NK-92 (cell line): ENCODE results near the gene MUC13.

Source experiments
- DNase-seq: peaks from one replicate; lab custom pipeline; 2025; ENCODE audit not compliant: unreplicated experiment; lab: John Stamatoyannopoulos, UW

The MUC13 gene

DNA sequence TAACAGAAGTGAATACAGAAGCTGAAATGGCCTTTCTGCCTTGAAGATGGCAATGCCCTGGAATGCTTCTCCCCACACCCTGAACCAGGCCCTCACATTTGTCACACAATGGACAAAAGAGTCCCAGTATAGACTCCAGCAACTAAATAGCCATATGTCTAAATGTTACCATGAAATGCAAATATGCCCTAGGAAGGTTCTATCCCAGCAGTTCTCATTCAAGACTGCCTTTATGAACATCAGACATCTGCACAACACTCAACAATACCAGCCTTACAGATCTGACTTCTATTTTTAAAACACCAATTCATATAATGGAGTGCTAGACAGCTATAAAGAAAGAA is 55.2 kb downstream of the MUC13 start:
- DNase-seq = no peak

DNA sequence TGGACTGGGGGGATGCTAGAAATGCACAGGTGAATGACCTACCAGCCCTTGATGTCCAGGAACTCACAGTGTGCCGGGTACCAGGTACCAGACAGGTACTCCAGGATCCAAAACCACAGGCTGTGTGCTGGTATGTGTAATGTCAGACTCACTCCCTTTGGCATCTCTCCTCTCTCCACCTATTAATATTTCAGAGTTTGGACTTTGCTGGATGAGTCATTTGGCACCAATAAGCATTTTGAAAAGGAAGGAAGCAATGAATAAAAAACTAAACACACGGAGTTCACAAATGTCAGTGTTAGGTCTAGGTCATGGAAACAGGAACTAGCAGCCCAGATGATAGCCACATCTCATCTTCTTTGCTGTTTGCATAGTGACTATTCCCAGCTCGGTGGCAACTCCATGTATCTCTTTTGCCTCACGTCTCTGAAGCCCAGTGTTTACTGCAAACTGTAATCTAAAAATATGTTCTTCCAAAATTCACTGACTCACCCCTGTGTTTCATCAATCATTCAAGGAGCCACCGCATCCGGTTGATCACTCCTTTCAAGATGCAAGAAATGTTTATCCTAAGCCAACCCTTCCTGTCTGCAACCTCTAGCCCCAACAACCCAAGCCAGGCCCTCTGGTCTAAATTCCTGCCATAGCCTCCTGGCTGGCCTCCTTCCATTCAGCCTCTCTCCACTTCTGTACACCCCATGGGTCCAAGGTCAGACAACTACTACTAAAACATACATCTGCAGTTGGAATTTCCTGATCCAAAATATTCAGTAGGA is 55.8 kb downstream of the MUC13 start:
- no peak for DNase-seq

DNA sequence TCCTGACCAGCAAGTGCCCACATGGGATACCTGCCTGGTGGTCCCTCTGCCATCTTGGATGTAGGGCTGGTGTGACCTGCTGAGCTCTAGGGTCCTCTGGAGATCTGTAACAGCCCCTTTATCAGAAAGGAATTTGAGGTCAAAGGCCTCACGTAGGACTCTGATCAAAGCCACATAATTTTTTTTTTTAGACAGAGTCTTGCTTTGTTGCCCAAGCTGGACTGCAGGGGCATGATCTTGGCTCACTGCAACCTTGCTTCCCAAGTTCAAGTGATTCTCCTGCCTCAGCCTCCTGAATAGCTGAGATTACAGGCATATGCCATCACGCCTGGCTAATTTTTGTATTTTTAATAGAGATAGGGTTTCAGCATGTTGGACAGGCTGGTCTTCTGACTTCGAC is 56.9 kb downstream of the MUC13 start:
- DNase-seq = no peak

DNA sequence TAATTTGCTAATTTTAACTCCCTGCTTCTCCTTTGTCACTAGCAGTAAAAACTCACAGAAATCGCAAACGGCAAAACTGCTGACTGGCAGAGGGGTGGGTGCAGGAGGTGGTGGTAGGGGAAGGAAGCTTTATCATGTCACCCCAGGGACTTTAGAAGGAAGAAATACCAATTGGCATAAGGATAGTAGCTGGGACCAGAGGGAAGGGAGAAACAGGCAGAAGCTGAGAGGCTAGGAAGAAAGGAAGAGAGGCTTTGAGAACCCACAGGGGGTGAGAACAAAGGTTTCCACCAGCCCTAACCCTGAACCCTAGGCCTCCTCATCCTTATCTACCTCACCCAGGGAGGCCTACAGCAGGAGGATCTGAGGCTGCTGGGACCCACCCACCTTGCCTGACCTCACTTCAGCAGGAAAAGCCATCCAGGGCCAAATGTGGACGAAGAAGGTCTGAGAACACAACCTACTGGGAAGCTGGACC is 58.1 kb downstream of the MUC13 start:
- DNase-seq = no peak

DNA sequence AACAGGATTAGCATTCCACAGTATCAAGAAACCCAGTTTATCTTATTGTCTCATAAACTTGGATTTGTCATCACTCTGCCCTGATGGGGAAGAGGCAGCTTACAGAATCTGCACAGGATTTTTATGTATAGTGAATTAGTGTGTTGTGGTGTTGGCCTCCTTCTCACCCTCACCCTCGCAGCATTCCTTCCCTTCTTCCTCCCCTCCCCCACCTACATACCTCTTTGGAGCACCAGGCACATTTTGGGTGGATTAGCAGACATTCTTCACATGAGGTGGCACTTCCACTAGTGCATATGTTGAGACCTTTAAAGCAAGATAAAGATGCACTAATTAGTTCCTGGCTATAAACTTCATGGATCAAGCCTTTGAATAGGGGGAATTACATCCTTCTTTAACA is 61.3 kb downstream of the MUC13 start:
- no peak for DNase-seq

DNA sequence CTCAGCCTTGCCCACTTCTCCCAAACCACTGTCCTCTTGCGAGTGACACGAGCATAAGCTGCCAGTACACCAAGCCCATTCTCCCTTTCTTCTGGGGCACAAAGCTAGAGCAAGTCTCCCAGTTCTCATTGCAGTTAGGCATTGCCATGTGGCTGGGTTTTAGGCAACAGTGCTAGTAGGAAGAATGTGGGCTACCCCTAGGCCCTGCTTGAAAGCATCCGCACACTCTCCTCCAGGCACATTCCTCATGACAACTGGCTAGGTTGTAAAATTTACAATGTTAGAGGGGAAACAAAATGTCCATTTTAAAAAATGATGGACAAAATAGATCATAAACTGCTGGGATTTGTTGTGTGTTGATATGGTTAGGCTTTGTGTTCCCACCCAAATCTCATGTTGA is 67.0 kb downstream of the MUC13 start:
- DNase-seq = no peak

DNA sequence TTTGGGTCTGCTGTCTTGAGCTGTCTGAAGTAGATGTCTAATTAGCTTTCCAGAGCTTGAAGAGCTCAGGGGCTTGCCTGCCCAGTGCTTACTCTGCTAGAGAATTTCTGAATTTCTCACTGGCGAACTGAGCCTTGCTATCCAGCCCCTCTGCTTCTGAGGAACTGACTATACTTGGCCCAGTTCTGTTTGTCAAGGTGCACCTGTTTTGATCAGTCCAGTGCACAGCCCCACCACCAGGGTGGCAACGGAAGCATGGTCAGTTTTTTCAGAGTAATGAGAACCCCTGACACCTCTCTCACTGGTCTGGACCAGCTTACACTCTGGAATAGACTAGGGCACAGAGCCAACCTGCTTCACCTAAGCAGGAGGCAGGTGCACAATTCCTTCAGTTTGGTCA is 72.5 kb downstream of the MUC13 start:
- DNase-seq = no peak

DNA sequence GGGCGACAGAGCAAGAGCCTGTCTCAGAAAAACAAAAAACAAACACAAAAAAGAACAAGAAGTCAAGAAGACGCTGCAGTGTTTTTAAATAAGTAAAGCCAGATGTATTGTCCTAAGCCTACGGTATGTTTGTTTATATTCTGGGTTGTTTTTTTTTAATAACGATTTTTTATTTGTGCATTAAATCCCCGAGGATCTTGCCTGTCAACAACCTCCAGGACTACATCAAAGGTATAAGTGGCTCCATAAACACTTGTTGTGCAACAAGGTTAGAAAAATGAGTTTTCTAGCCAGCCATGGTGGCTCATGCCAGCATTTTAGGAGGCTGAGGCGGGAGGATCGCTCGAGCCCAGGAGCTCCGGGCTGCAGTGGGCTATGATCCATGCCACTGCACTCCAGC is 73.5 kb downstream of the MUC13 start:
- DNase-seq = no peak

DNA sequence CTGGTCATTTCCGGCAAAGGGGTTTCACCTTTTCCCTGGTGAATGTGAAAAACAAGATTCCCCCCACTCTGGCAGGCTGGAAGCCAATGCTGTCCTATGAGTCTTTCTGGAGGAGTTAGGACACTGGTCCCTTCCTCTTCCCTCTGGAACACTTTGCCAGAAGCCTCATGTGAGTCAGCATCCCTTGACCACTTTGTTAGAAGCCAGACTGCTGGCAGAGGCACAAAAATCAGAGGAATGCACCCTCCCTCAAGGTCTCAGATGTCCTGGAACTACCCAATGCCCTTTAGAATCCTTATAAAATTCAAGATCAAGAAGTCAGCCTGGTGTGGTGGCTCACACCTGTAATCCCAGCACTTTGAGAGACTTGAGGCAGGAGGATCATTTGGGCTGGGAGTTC is 74.0 kb downstream of the MUC13 start:
- DNase-seq = no peak

DNA sequence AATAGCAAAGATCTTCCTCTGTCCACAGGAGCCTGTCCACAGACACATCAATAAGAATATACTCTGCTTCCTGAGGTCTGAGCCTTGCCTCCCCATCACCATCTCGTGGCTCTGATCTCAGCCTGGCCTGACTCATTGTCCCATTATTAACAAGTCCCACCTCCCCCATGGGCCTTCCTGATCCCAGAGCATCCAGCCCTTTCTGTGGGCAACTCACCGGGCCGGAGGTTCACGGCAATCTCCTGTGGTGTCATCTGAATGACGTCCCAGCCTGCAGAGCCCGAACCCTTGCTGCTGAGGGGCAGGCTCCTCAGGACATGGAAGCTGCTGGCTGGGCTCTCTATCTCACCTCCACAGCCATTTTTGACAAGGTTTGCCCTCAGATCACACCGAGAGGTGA is 75.5 kb downstream of the MUC13 start:
- DNase-seq = no peak

DNA sequence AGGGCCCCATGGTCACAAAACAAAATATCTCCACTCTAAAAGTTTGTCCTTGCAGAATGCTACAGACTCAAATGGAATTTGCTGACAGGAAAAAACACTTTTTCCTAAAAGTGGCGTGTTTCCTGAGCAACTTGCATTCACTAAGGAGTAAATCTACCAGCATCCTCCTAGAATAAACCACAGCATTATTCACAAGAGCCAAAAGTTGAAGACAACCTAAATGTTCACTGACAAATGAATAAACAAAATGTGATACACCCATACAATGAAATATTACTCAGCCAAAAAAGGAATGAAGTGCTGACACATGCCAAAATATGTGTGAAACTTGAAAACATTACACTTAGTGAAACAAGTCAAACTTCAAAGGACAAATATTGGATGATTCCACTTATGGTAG is 76.3 kb downstream of the MUC13 start:
- no peak for DNase-seq

DNA sequence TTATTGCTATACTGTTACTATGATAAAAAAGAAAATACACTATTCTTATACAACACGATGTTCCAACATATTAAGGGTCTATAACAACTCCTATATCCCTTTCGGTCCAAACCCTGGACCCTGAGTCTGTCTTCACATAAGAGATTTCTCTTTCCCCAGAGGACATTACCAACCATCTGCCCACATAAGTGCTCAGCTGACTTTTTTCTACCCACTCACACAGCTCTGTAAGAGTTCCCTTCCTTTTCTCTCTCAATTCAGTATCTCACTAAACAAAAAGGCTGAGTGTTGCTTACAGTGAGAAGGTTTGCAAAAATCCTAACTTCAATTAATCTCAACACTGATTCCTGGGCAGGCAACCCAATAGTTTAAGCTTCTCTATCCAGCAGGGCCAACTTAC is 77.9 kb downstream of the MUC13 start:
- DNase-seq = no peak
